SJCRH30 (cell line): ENCODE measurements around the gene GNB5. TPM values are rescaled to one million over a fixed set of nuclear protein-coding genes. Genes with fewer than 3 reads are reported as not detected.

ENCODE experiments used
- DNase-seq, 2 experiments: peaks; one replicate each; pipeline ENCODE4 v3.0.0-alpha.2; 2015 to 2020
- H3K27ac ChIP-seq: fragments of 250-450 bp; sonication (Bioruptor Pico); 2 replicates; pipeline ENCODE4 v1.5.1; 2020; ENCODE audit warnings: mild to moderate bottlenecking, moderate library complexity
- H3K27me3 ChIP-seq: fragments of 250-450 bp; sonication (Bioruptor Pico); 2 replicates; pipeline ENCODE4 v1.5.1; 2020; ENCODE audit warnings: mild to moderate bottlenecking, moderate library complexity
- H3K36me3 ChIP-seq: fragments of 250-450 bp; sonication (Bioruptor Pico); 2 replicates; pipeline ENCODE4 v1.5.1; 2020; ENCODE audit warnings: mild to moderate bottlenecking, moderate library complexity
- H3K4me1 ChIP-seq: fragments of 250-450 bp; sonication (Bioruptor Pico); 2 replicates; pipeline ENCODE4 v1.5.1; 2020; ENCODE audit warnings: mild to moderate bottlenecking, moderate library complexity
- H3K4me3 ChIP-seq: fragments of 250-450 bp; sonication (Bioruptor Pico); 2 replicates; pipeline ENCODE4 v1.5.1; 2020; ENCODE audit warnings: mild to moderate bottlenecking, moderate library complexity
- H3K9me3 ChIP-seq: fragments of 250-450 bp; sonication (Bioruptor Pico); replicated peaks from 2 replicates; pipeline ENCODE4 v1.5.1; 2020; ENCODE audit warnings: mild to moderate bottlenecking, moderate library complexity
- total RNA-seq: library from RNA; depleted of rRNA; stranded (reverse); fragments of >200 nt; shearing (Covaris generic); gene quantifications from 2 replicates; pipeline ENCODE4 v1.2.3, GENCODE V29; 2014

The GNB5 gene
- total RNA-seq, 1 experiment from 2014 or later: 38.9 TPM

GRCh38 chr15:52220251-52220650 is 29.1 kb upstream of the GNB5 start:
- H3K4me1 ChIP-seq: no peaks in the 10 kb centered on the region
- H3K27me3 ChIP-seq: no peaks in the 10 kb centered on the region
- H3K27ac ChIP-seq: no peak overlapping the region
- DNase-seq: peak; percentile 25 to 27
- H3K4me3 ChIP-seq: no peak overlapping the region
- H3K36me3 ChIP-seq: no peaks in the 10 kb centered on the region
- no peaks in the 10 kb centered on the region for H3K9me3 ChIP-seq

GRCh38 chr15:52218816-52219215 is 27.6 kb upstream of the GNB5 start:
- Histone ChIP-seq H3K36me3 (no peaks in the 10 kb centered on the region), H3K27ac (no peak overlapping the region), H3K4me3 (no peak overlapping the region), H3K4me1 (peaks cover 4% of the 10 kb centered on the region; the same call in 1 of the 2 replicates), H3K27me3 (no peaks in the 10 kb centered on the region), H3K9me3 (no peaks in the 10 kb centered on the region)
- no peak for DNase-seq

- Histone ChIP-seq H3K36me3 (no peaks in the 10 kb centered on the region), H3K9me3 (no peaks in the 10 kb centered on the region), H3K27ac (no peak overlapping the region), H3K4me3 (no peak overlapping the region), H3K4me1 (peaks cover 8% of the 10 kb centered on the region; the same call in 1 of the 2 replicates), H3K27me3 (no peaks in the 10 kb centered on the region)
- no peak for DNase-seq
These were observed 27.2 kb upstream of the GNB5 start for GRCh38 chr15:52218371-52218770.

GRCh38 chr15:52217186-52217585 is 26.0 kb upstream of the GNB5 start:
- Histone ChIP-seq H3K9me3 (no peaks in the 10 kb centered on the region), H3K27me3 (no peaks in the 10 kb centered on the region), H3K4me3 (no peak overlapping the region), H3K36me3 (no peaks in the 10 kb centered on the region), H3K4me1 (peaks cover 9% of the 10 kb centered on the region; the same call in 1 of the 2 replicates), H3K27ac (no peak overlapping the region)
- no peak for DNase-seq

GRCh38 chr15:52214553-52214952 is 23.4 kb upstream of the GNB5 start:
- no peaks in the 10 kb centered on the region for H3K9me3 ChIP-seq
- no peaks in the 10 kb centered on the region for H3K36me3 ChIP-seq
- no peak overlapping the region for H3K27ac ChIP-seq
- DNase-seq: no peak
- no peak overlapping the region for H3K4me3 ChIP-seq
- no peaks in the 10 kb centered on the region for H3K27me3 ChIP-seq
- H3K4me1 ChIP-seq: peaks cover 9% of the 10 kb centered on the region; the same call in 1 of the 2 replicates

GRCh38 chr15:52213206-52213605 is 22.0 kb upstream of the GNB5 start:
- H3K9me3 ChIP-seq: no peaks in the 10 kb centered on the region
- peaks cover 9% of the 10 kb centered on the region; the same call in 1 of the 2 replicates for H3K4me1 ChIP-seq
- no peak overlapping the region for H3K27ac ChIP-seq
- no peaks in the 10 kb centered on the region for H3K27me3 ChIP-seq
- DNase-seq: peak in 1 of 2 experiments; percentile 13
- no peaks in the 10 kb centered on the region for H3K36me3 ChIP-seq
- no peak overlapping the region for H3K4me3 ChIP-seq

GRCh38 chr15:52208306-52208946 is 17.2 kb upstream of the GNB5 start:
- H3K4me3 ChIP-seq: no peak overlapping the region
- H3K27me3 ChIP-seq: no peaks in the 10 kb centered on the region
- no peaks in the 10 kb centered on the region for H3K36me3 ChIP-seq
- peak; percentile 76 to 86 for DNase-seq
- no peaks in the 10 kb centered on the region for H3K9me3 ChIP-seq
- no peak overlapping the region for H3K27ac ChIP-seq
- H3K4me1 ChIP-seq: peaks cover 1% of the 10 kb centered on the region; the same call in 1 of the 2 replicates

DNA sequence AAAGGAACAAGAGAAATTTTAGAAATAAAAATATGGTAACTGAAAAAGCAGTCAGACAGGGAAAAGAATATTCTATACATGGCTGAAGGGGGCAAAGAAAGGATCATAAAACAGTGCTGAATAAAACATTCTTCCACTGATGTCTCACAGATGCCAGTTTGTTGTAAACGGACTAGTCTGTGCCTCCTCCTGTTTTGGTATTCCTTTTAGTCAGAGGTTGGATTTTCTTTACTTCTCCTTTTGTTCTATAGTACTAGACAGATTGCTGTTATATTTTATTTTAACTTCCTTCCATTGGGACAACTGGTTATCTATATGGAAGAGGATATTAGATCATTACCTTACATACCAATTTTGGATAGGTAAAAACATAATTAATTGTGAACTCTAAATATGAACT is 16.0 kb upstream of the GNB5 start:
- DNase-seq: no peak
- Histone ChIP-seq H3K4me3 (no peak overlapping the region), H3K27me3 (no peaks in the 10 kb centered on the region), H3K9me3 (no peaks in the 10 kb centered on the region), H3K27ac (no peak overlapping the region), H3K36me3 (no peaks in the 10 kb centered on the region), H3K4me1 (no peaks in the 10 kb centered on the region)

GRCh38 chr15:52206446-52206845 is 15.3 kb upstream of the GNB5 start:
- Histone ChIP-seq H3K4me1 (no peaks in the 10 kb centered on the region), H3K36me3 (no peaks in the 10 kb centered on the region), H3K27me3 (no peaks in the 10 kb centered on the region), H3K4me3 (no peak overlapping the region), H3K27ac (no peak overlapping the region), H3K9me3 (no peaks in the 10 kb centered on the region)
- no peak for DNase-seq

DNA sequence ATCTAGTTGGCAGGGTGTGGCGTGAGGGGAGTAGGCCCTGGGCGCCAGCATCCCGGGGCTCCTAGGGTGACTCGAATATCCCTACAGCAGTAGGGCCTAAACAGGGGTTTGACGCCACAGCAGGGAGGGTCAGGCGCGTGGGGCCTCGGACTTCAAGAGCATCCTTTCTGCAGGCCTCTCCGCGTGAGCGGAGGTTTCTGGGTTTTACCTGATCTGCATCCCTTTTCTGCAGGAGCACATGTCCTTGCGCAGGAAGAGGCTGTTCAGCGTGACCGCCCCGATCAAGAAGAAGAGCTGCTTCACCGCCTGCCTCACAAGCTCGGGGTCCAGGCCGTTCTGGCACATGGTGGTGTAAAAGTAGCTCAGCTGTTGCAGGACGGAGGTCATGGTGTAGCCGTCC is 13.5 kb upstream of the GNB5 start:
- no peak overlapping the region for H3K27ac ChIP-seq
- no peaks in the 10 kb centered on the region for H3K36me3 ChIP-seq
- H3K9me3 ChIP-seq: no peaks in the 10 kb centered on the region
- H3K4me3 ChIP-seq: no peak overlapping the region
- no peaks in the 10 kb centered on the region for H3K4me1 ChIP-seq
- no peaks in the 10 kb centered on the region for H3K27me3 ChIP-seq
- DNase-seq: no peak

GRCh38 chr15:52200831-52201365 is 9.7 kb upstream of the GNB5 start:
- H3K27ac ChIP-seq: no peak overlapping the region
- no peak for DNase-seq
- H3K36me3 ChIP-seq: no peaks in the 10 kb centered on the region
- no peaks in the 10 kb centered on the region for H3K27me3 ChIP-seq
- H3K9me3 ChIP-seq: no peaks in the 10 kb centered on the region
- no peaks in the 10 kb centered on the region for H3K4me1 ChIP-seq
- H3K4me3 ChIP-seq: no peak overlapping the region

- Histone ChIP-seq H3K9me3 (no peaks in the 10 kb centered on the region), H3K27me3 (no peaks in the 10 kb centered on the region)
- no peak for DNase-seq
These were observed 8.1 kb upstream of the GNB5 start for GRCh38 chr15:52199271-52199670.

GRCh38 chr15:52196891-52197290 is 5.7 kb upstream of the GNB5 start:
- no peak overlapping the region for H3K27ac ChIP-seq
- H3K9me3 ChIP-seq: no peaks in the 10 kb centered on the region
- no peak overlapping the region for H3K4me3 ChIP-seq
- peaks cover 3% of the 10 kb centered on the region; the same call in 1 of the 2 replicates for H3K4me1 ChIP-seq
- no peak for DNase-seq
- H3K27me3 ChIP-seq: no peaks in the 10 kb centered on the region
- no peaks in the 10 kb centered on the region for H3K36me3 ChIP-seq

More at GRCh38 chr15:52199271-52199670, 8.1 kb upstream of the GNB5 start:
- Histone ChIP-seq H3K4me1 (no peaks in the 10 kb centered on the region), H3K27ac (no peak overlapping the region), H3K36me3 (no peaks in the 10 kb centered on the region), H3K4me3 (no peak overlapping the region)

GRCh38 chr15:52193791-52194190 is 2.6 kb upstream of the GNB5 start:
- Histone ChIP-seq H3K4me1 (peaks cover 3% of the 10 kb centered on the region; the same call in 1 of the 2 replicates), H3K36me3 (no peaks in the 10 kb centered on the region), H3K9me3 (no peaks in the 10 kb centered on the region), H3K4me3 (no peak overlapping the region), H3K27me3 (no peaks in the 10 kb centered on the region), H3K27ac (no peak overlapping the region)
- no peak for DNase-seq

DNA sequence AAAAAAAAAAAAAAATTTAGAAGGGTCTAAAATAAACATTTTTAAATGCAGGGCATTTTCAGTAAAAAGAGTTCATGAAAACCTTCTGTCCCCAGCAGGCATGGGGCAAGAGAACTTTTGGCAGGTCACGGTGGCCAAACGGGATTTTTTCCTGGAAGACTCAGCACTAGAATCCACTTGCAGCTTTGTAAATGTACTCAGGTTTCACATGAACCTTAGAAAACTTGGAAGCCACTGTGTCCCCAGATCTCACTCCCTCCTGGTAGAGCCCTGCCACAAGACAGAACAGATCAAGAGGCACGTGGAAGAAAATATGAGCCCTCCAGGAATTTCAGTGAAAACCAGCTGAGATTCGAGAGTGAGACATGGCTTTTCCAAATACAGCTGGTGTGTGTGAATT is 2.1 kb upstream of the GNB5 start:
- H3K27ac ChIP-seq: no peak overlapping the region
- no peak for DNase-seq
- peaks cover 3% of the 10 kb centered on the region; the same call in 1 of the 2 replicates for H3K4me1 ChIP-seq
- H3K36me3 ChIP-seq: no peaks in the 10 kb centered on the region
- H3K4me3 ChIP-seq: no peak overlapping the region
- H3K27me3 ChIP-seq: no peaks in the 10 kb centered on the region
- no peaks in the 10 kb centered on the region for H3K9me3 ChIP-seq
